ENCODE data around the gene TTLL6. TPM values are rescaled to one million over a fixed set of nuclear protein-coding genes. Genes with fewer than 3 reads are reported as not detected.

The TTLL6 gene
- total RNA-seq, 1 donor from 2014 or later, result not detected

DNA sequence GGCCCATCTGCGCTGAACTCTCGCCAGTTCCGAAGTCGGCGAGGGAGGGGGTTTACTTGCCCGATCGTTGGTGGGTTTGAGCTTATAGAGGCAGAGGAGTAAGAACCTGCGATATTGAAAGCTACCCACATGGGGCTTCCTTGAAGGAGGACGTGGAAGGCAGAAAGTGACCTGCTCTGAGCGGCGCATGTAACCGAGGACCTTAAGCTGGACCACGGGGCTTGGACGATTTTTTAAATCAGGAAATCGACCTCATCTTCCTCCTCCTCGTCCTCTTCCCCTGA is 92.1 kb downstream of the TTLL6 start:
- DNase-seq (ENCODE audit: low read depth) (no peak), FAIRE-seq (no peak)
- H2AFZ ChIP-seq (ENCODE audit: low read depth, low read length), result no peak overlapping the region
- no peaks in the 10 kb centered on the region for H3K36me3 ChIP-seq (ENCODE audit: insufficient read depth, low read length)
- no peak overlapping the region for H3K27ac ChIP-seq (ENCODE audit: low read depth, low read length)
- H3K9me3 Mint-ChIP-seq (ENCODE audit: unreplicated experiment), result peaks cover 16% of the 10 kb centered on the region
- H3K4me3 ChIP-seq (ENCODE audit: insufficient read depth, low read depth, low read length), result no peak overlapping the region
- no peaks in the 10 kb centered on the region for H3K79me2 ChIP-seq (ENCODE audit: insufficient read depth, low read length)
- H3K27me3 ChIP-seq (ENCODE audit: insufficient read depth, low read length), result peaks cover 98% of the 10 kb centered on the region
- H3K27ac Mint-ChIP-seq (ENCODE audit: unreplicated experiment), result no peak overlapping the region
- H3K36me3 Mint-ChIP-seq (ENCODE audit: low read depth, unreplicated experiment), result peaks cover 4% of the 10 kb centered on the region
- no peak overlapping the region for H3K9ac ChIP-seq (ENCODE audit: low read length)
- no peak for TF ChIP-seq EZH2 (IDR thresholded peaks at IDR 0.05; ENCODE audit: insufficient read depth, low read length)
- TF ChIP-seq, protein P1, sequence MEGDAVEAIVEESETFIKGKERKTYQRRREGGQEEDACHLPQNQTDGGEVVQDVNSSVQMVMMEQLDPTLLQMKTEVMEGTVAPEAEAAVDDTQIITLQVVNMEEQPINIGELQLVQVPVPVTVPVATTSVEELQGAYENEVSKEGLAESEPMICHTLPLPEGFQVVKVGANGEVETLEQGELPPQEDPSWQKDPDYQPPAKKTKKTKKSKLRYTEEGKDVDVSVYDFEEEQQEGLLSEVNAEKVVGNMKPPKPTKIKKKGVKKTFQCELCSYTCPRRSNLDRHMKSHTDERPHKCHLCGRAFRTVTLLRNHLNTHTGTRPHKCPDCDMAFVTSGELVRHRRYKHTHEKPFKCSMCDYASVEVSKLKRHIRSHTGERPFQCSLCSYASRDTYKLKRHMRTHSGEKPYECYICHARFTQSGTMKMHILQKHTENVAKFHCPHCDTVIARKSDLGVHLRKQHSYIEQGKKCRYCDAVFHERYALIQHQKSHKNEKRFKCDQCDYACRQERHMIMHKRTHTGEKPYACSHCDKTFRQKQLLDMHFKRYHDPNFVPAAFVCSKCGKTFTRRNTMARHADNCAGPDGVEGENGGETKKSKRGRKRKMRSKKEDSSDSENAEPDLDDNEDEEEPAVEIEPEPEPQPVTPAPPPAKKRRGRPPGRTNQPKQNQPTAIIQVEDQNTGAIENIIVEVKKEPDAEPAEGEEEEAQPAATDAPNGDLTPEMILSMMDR (IDR thresholded peaks at IDR 0.05; ENCODE audit: insufficient read depth, low read depth, low read length), result no peak
- peaks cover 6% of the 10 kb centered on the region for H4K20me1 ChIP-seq (ENCODE audit: insufficient read depth, low read length)
- H3K4me1 Mint-ChIP-seq (ENCODE audit: low read depth, unreplicated experiment), result no peaks in the 10 kb centered on the region
- peaks cover 96% of the 10 kb centered on the region for H3K27me3 Mint-ChIP-seq (ENCODE audit: low read depth, unreplicated experiment)
- H3K4me2 ChIP-seq (ENCODE audit: low read length), result peak overlapping the region; percentile 15
- no peak overlapping the region for H3K4me3 Mint-ChIP-seq (ENCODE audit: unreplicated experiment)
- peaks cover 2% of the 10 kb centered on the region for H3K4me1 ChIP-seq (ENCODE audit: insufficient read depth, low read length)
- peaks cover 16% of the 10 kb centered on the region for H3K9me3 ChIP-seq (ENCODE audit: insufficient read depth, low read depth, low read length)

DNA sequence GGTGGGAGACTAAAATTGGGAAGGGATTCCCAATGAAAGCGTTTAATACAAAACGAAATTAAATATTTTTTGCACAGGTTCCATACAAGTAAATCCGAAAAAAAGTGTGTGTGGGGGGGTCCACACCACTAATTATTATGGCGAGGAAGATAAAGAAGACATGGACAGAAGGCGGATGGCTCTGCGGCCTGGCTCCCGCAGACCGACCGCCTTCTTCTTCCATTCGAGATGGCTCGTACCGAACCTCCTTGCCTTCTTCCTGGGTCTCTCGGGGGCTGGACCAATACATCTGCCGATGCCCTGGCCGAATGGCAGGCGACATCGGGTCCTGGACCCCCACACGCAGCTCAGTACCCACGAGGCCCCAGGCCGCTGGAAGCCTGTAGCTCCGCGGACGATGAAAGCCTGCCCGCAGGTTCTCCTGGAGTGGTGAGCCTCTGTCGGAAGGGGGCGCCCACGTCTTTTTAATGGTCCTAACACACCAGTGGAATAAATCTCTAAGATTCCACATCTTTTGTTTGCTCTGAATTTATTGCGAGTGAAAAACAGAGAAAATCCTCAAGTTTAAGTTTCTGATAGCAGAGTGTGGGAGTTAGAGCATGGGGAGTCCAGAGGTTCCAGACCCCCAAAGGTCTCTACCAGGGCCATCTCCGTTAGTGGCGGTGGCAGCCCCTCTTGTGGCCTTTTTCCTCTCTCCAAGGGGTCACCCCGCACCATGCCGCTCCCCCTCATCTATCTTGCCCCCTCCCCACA is 92.6 kb downstream of the TTLL6 start:
- Mint-ChIP-seq H3K36me3 (ENCODE audit: low read depth, unreplicated experiment) (peaks cover 4% of the 10 kb centered on the region), H3K27me3 (ENCODE audit: low read depth, unreplicated experiment) (peaks cover 96% of the 10 kb centered on the region), H3K27ac (ENCODE audit: unreplicated experiment) (no peak overlapping the region), H3K9me3 (ENCODE audit: unreplicated experiment) (peaks cover 16% of the 10 kb centered on the region), H3K4me3 (ENCODE audit: unreplicated experiment) (no peak overlapping the region), H3K4me1 (ENCODE audit: low read depth, unreplicated experiment) (no peaks in the 10 kb centered on the region)
- Histone ChIP-seq H3K4me3 (ENCODE audit: insufficient read depth, low read depth, low read length) (no peak overlapping the region), H3K27ac (ENCODE audit: low read depth, low read length) (no peak overlapping the region), H3K9ac (ENCODE audit: low read length) (no peak overlapping the region), H4K20me1 (ENCODE audit: insufficient read depth, low read length) (peaks cover 6% of the 10 kb centered on the region), H3K4me1 (ENCODE audit: insufficient read depth, low read length) (peaks cover 2% of the 10 kb centered on the region), H3K27me3 (ENCODE audit: insufficient read depth, low read length) (peaks cover 98% of the 10 kb centered on the region), H3K79me2 (ENCODE audit: insufficient read depth, low read length) (no peaks in the 10 kb centered on the region), H3K4me2 (ENCODE audit: low read length) (peak overlapping the region; percentile 15), H2AFZ (ENCODE audit: low read depth, low read length) (no peak overlapping the region), H3K36me3 (ENCODE audit: insufficient read depth, low read length) (no peaks in the 10 kb centered on the region), H3K9me3 (ENCODE audit: insufficient read depth, low read depth, low read length) (peaks cover 16% of the 10 kb centered on the region)
- TF ChIP-seq, protein P1 (IDR thresholded peaks at IDR 0.05; ENCODE audit: insufficient read depth, low read depth, low read length), result peak; percentile 60
- TF ChIP-seq EZH2 (IDR thresholded peaks at IDR 0.05; ENCODE audit: insufficient read depth, low read length), result peak; percentile 29
- DNase-seq (ENCODE audit: low read depth) (peak; percentile 30), FAIRE-seq (no peak)

Data from astrocyte (in vitro differentiated cells and primary cell).